H9 (cell line): ENCODE results near the gene MAD1L1. TPM values are rescaled to one million over a fixed set of nuclear protein-coding genes. Genes with fewer than 3 reads are reported as not detected.
"Not testable (repeated sequence)": the region's sequence is repeated elsewhere in the genome, so short reads cannot be mapped to it uniquely, and the experiment has no call there.

Experiments
- DNase-seq: peaks from one replicate; pipeline ENCODE4 v3.0.0-alpha.2; 2017
- H2AFZ ChIP-seq: one replicate; pipeline ENCODE4 v1.6.1; 2013; ENCODE audit warnings: mild to moderate bottlenecking, low read length, control low read depth, moderate library complexity
- H2AK5ac ChIP-seq: 2 replicates; pipeline ENCODE4 v1.6.1; 2013; ENCODE audit warnings: low read length, control low read depth, mixed read lengths; ENCODE audit not compliant: insufficient read length
- H2BK120ac ChIP-seq: one replicate; pipeline ENCODE4 v1.6.1; 2013; ENCODE audit warnings: low read depth, mild to moderate bottlenecking, low read length, control low read depth, inconsistent platforms; ENCODE audit not compliant: poor library complexity, severe bottlenecking
- H2BK12ac ChIP-seq: 2 replicates; pipeline ENCODE4 v1.6.1; 2013; ENCODE audit warnings: low read length, control low read depth, mixed read lengths, low read depth; ENCODE audit not compliant: insufficient read length
- H2BK15ac ChIP-seq: 2 replicates; pipeline ENCODE4 v1.6.1; 2013; ENCODE audit warnings: low read depth, low read length, control low read depth
- H2BK20ac ChIP-seq: one replicate; pipeline ENCODE4 v1.6.1; 2013; ENCODE audit warnings: low read depth, mild to moderate bottlenecking, low read length, control low read depth, inconsistent platforms; ENCODE audit not compliant: poor library complexity, severe bottlenecking
- H2BK5ac ChIP-seq: 2 replicates; pipeline ENCODE4 v1.6.1; 2013; ENCODE audit warnings: low read length, control low read depth, mixed read lengths; ENCODE audit not compliant: insufficient read length
- H3K14ac ChIP-seq: 2 replicates; pipeline ENCODE4 v1.6.1; 2013; ENCODE audit warnings: low read length, control low read depth; ENCODE audit not compliant: insufficient read depth
- H3K18ac ChIP-seq: 2 replicates; pipeline ENCODE4 v1.6.1; 2013; ENCODE audit warnings: low read depth, mild to moderate bottlenecking, mixed read lengths, low read length, control low read depth; ENCODE audit not compliant: insufficient read length
- H3K23ac ChIP-seq: 2 replicates; pipeline ENCODE4 v1.6.1; 2013; ENCODE audit warnings: low read length, control low read depth, mixed read lengths, low read depth; ENCODE audit not compliant: insufficient read length
- H3K23me2 ChIP-seq: 2 replicates; pipeline ENCODE4 v1.6.1; 2013; ENCODE audit warnings: low read depth, mild to moderate bottlenecking, mixed read lengths, low read length, control low read depth; ENCODE audit not compliant: insufficient read length, poor library complexity, severe bottlenecking
- H3K27ac ChIP-seq: 2 replicates; pipeline ENCODE4 v1.5.1; 2013; ENCODE audit warnings: low read length, control low read depth, mixed read lengths, low read depth; ENCODE audit not compliant: insufficient read length
- H3K27me3 ChIP-seq: 2 replicates; pipeline ENCODE4 v1.6.1; 2013; ENCODE audit warnings: low read length, control low read depth, inconsistent platforms; ENCODE audit not compliant: insufficient read depth
- H3K4ac ChIP-seq: 2 replicates; pipeline ENCODE4 v1.6.1; 2013; ENCODE audit warnings: low read depth, mild to moderate bottlenecking, control low read depth, inconsistent platforms, low read length, moderate library complexity
- H3K4me1 ChIP-seq: 2 replicates; pipeline ENCODE4 v1.6.1; 2013; ENCODE audit warnings: low read length, control low read depth, inconsistent platforms; ENCODE audit not compliant: insufficient read depth
- H3K4me2 ChIP-seq: 2 replicates; pipeline ENCODE4 v1.6.1; 2013; ENCODE audit warnings: low read length, control low read depth, mixed read lengths; ENCODE audit not compliant: insufficient read length, insufficient read depth
- H3K56ac ChIP-seq: 2 replicates; pipeline ENCODE4 v1.6.1; 2013; ENCODE audit warnings: low read depth, mild to moderate bottlenecking, mixed read lengths, low read length, control low read depth; ENCODE audit not compliant: insufficient read length
- H3K79me1 ChIP-seq: 2 replicates; pipeline ENCODE4 v1.6.1; 2013; ENCODE audit warnings: low read depth, mild to moderate bottlenecking, moderate library complexity, low read length, control low read depth, inconsistent platforms; ENCODE audit not compliant: insufficient read depth, poor library complexity, severe bottlenecking
- H3K79me2 ChIP-seq: 2 replicates; pipeline ENCODE4 v1.6.1; 2013; ENCODE audit warnings: low read length, control low read depth, inconsistent platforms; ENCODE audit not compliant: insufficient read depth
- H3K9ac ChIP-seq: 2 replicates; pipeline ENCODE4 v1.6.1; 2013; ENCODE audit warnings: low read length, control low read depth, mixed read lengths; ENCODE audit not compliant: insufficient read length; ENCODE audit errors: extremely low read depth
- H3K9me3 ChIP-seq: one replicate; pipeline ENCODE4 v1.6.1; 2013; ENCODE audit warnings: low read depth, low read length, inconsistent platforms; ENCODE audit not compliant: control insufficient read depth
- H3T11ph ChIP-seq: one replicate; pipeline ENCODE4 v1.6.1; 2013; ENCODE audit warnings: mild to moderate bottlenecking, low read length, control low read depth, inconsistent platforms
- H4K20me1 ChIP-seq: one replicate; pipeline ENCODE4 v1.6.1; 2013; ENCODE audit not compliant: control insufficient read depth, insufficient read length, insufficient read depth
- H4K5ac ChIP-seq: 2 replicates; pipeline ENCODE4 v1.6.1; 2013; ENCODE audit warnings: low read depth, mild to moderate bottlenecking, mixed read lengths, low read length, control low read depth; ENCODE audit not compliant: insufficient read length
- H4K8ac ChIP-seq: replicated peaks from 2 replicates; pipeline ENCODE4 v1.6.1; 2013; ENCODE audit warnings: low read length, control low read depth, mixed read lengths, low read depth; ENCODE audit not compliant: insufficient read length
- H4K91ac ChIP-seq: 2 replicates; pipeline ENCODE4 v1.6.1; 2013; ENCODE audit warnings: low read depth, mild to moderate bottlenecking, moderate library complexity, mixed read lengths, low read length, control low read depth; ENCODE audit not compliant: insufficient read length
- H3K27ac Mint-ChIP-seq, 3 experiments: 2 replicates in 2 of 3; 3 replicates in 1 of 3; pipeline ENCODE4 v1.8.0; 2020 to 2021; ENCODE audit warnings: mixed read lengths in 3 of 3, mild to moderate bottlenecking in 1 of 3, moderate library complexity in 1 of 3
- H3K27me3 Mint-ChIP-seq: 2 replicates; pipeline ENCODE4 v1.8.0; 2021; ENCODE audit warnings: low read depth, mild to moderate bottlenecking, moderate library complexity, mixed read lengths
- H3K36me3 Mint-ChIP-seq, 3 experiments: 2 replicates in 2 of 3; 3 replicates in 1 of 3; pipeline ENCODE4 v1.8.0; 2020 to 2021; ENCODE audit warnings: low read depth in 3 of 3, mixed read lengths in 3 of 3; ENCODE audit not compliant: insufficient read depth in 1 of 3
- H3K4me1 Mint-ChIP-seq, 2 experiments: 2 replicates each; pipeline ENCODE4 v1.8.0; 2020; ENCODE audit warnings: mixed read lengths in 2 of 2
- H3K4me3 Mint-ChIP-seq, 2 experiments: 2 replicates in 1 of 2; 3 replicates in 1 of 2; pipeline ENCODE4 v1.8.0; 2020 to 2021; ENCODE audit warnings: mild to moderate bottlenecking in 2 of 2, mixed read lengths in 2 of 2, moderate library complexity in 1 of 2
- H3K9me3 Mint-ChIP-seq, 2 experiments: 2 replicates in 1 of 2; 3 replicates in 1 of 2; pipeline ENCODE4 v1.8.0; 2020; ENCODE audit warnings: mild to moderate bottlenecking in 2 of 2, mixed read lengths in 2 of 2, moderate library complexity in 1 of 2
- WGBS: extraction: QIAGEN DNeasy Blood & Tissue Kit; methylation state at CpG from one replicate; pipeline ENCODE4 v1.1.7; 2013; ENCODE audit warnings: missing lambda C conversion rate, low lambda C conversion rate, mixed read lengths; ENCODE audit not compliant: insufficient read length; ENCODE audit errors: extremely low coverage; 5-methylcytosine and 5-hydroxymethylcytosine counted together
- total RNA-seq: library from RNA; stranded (reverse); gene quantifications from 2 replicates; pipeline ENCODE4 v1.2.1, GENCODE V29; 2021
- TF ChIP-seq, protein P1 (sequence below): fragments of 200-600 bp; sonication (generic); conservative IDR thresholded peaks from 3 replicates; pipeline ENCODE4 v1.8.0; 2021; ENCODE audit warnings: antibody characterized with exemption, mild to moderate bottlenecking

Gene MAD1L1
- total RNA-seq, 1 experiment from 2014 or later = 39.0 TPM

DNA sequence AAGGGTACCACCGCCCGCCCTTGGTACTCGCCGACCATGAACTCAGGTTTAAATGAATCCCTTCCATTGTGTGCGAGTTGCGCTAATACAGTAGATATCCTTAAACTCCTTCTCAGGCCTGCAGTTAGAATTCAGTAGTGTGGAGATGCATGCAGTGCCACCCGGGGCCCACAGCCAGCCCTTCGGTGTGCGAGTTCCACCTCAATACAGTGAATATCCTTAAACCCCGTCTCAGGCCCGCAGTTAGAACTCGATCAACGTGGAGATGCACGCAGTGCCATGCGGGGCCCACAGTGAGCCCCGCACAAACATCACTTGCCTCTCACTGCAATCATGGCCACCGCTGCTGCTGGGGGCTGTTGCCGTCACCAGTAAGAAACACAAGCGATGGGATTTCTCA is 261.9 kb downstream of the MAD1L1 start:
- Histone ChIP-seq H4K5ac (no peak overlapping the region), H4K20me1 (no peaks in the 10 kb centered on the region), H2AK5ac (no peak overlapping the region), H3K79me2 (no peaks in the 10 kb centered on the region), H3K9ac (no peak overlapping the region), H2AFZ (no peak overlapping the region), H3K18ac (no peak overlapping the region), H2BK120ac (no peak overlapping the region), H3K4me1 (no peaks in the 10 kb centered on the region), H4K91ac (no peak overlapping the region), H3K23me2 (no peaks in the 10 kb centered on the region), H3K4me2 (no peak overlapping the region), H2BK12ac (no peak overlapping the region), H2BK15ac (no peak overlapping the region), H2BK20ac (no peak overlapping the region), H3K56ac (no peak overlapping the region), H3K27me3 (no peaks in the 10 kb centered on the region), H4K8ac (no peak overlapping the region), H2BK5ac (no peak overlapping the region), H3K4ac (no peak overlapping the region), H3K27ac (no peak overlapping the region), H3K9me3 (no peaks in the 10 kb centered on the region), H3K14ac (no peak overlapping the region; the same call in 1 of the 2 replicates), H3T11ph (no peak overlapping the region), H3K79me1 (no peaks in the 10 kb centered on the region), H3K23ac (no peak overlapping the region)
- Mint-ChIP-seq H3K4me1 (no peaks in the 10 kb centered on the region), H3K36me3 (peaks cover under 1 to 24% (median 15%) of the 10 kb centered on the region in 3 experiments; a peak in 6 of 7 replicates), H3K9me3 (no peaks in the 10 kb centered on the region), H3K27ac (peak overlapping the region in 1 of 3 experiments; percentile 54; a peak in 2 of 7 replicates), H3K27me3 (no peaks in the 10 kb centered on the region), H3K4me3 (no peak overlapping the region)
- DNase-seq = no peak
- WGBS = no CpG with 5 or more reads among the region's 19 CpGs
- TF ChIP-seq, protein P1, sequence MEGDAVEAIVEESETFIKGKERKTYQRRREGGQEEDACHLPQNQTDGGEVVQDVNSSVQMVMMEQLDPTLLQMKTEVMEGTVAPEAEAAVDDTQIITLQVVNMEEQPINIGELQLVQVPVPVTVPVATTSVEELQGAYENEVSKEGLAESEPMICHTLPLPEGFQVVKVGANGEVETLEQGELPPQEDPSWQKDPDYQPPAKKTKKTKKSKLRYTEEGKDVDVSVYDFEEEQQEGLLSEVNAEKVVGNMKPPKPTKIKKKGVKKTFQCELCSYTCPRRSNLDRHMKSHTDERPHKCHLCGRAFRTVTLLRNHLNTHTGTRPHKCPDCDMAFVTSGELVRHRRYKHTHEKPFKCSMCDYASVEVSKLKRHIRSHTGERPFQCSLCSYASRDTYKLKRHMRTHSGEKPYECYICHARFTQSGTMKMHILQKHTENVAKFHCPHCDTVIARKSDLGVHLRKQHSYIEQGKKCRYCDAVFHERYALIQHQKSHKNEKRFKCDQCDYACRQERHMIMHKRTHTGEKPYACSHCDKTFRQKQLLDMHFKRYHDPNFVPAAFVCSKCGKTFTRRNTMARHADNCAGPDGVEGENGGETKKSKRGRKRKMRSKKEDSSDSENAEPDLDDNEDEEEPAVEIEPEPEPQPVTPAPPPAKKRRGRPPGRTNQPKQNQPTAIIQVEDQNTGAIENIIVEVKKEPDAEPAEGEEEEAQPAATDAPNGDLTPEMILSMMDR = no peak

DNA sequence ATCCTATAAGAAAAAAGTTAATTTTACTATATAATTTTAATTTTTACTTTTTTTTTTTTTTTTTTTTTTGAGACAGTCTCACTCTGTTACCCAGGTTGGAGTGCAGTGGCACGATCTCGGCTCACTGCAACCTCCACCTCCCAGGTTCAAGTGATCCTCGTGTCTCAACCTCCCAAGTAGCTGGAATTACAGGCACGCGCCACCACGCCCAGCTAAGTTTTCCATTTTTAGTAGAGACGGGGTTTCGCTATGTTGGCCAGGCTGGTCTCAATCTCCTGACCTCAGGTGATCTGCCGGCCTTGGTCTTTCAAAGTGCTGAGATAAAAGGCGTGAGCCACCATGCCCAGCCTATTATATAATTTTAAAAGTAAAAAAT is 262.5 kb downstream of the MAD1L1 start:
- not testable (repeated sequence) for H3K4me3 Mint-ChIP-seq, H3K9ac ChIP-seq, H2BK12ac ChIP-seq, H3K4me2 ChIP-seq, H3K23me2 ChIP-seq, H2BK20ac ChIP-seq, H4K8ac ChIP-seq, H3K79me2 ChIP-seq, H3K27me3 Mint-ChIP-seq, H3K79me1 ChIP-seq, H2BK15ac ChIP-seq, H4K91ac ChIP-seq, H4K5ac ChIP-seq, H3K18ac ChIP-seq, H3K4me1 ChIP-seq, H3K14ac ChIP-seq, H4K20me1 ChIP-seq, H3K27ac Mint-ChIP-seq, H3K27ac ChIP-seq, H2AFZ ChIP-seq, H2AK5ac ChIP-seq, H3K4me1 Mint-ChIP-seq, H2BK5ac ChIP-seq, H3K27me3 ChIP-seq, H3K9me3 Mint-ChIP-seq, DNase-seq, H3K56ac ChIP-seq, H2BK120ac ChIP-seq, H3T11ph ChIP-seq, H3K9me3 ChIP-seq, H3K23ac ChIP-seq, H3K4ac ChIP-seq
- peaks cover 0 to 20% (median 14%) of the 10 kb centered on the region in 3 experiments; a peak in 6 of 7 replicates for H3K36me3 Mint-ChIP-seq
- WGBS = no CpG with 5 or more reads among the region's 10 CpGs
